ENCODE results near the gene PRR5L.

PRR5L gene

DNA sequence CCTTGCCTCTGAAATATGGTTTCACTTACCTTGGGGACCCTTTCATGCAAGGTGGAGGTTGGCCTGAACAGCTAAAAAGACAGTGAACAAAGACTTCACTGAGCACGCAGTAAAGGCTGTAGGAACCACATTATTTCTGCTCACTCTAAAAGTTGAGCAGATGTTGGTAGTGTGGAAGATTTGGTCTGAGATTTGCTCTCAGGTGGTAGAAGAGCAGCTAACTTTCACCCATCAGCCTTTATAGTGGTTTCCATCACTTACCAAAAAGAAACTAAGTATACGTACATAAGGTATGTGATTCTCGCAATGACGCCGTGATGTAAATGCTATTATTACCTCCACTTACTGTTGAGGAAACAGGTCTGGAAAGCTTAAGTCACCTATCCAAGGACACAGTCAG, 47.3 kb downstream of the PRR5L start:
- in situ Hi-C loops (cut with MboI; ENCODE audit: low pct_unique_long_range_greater_than_20kb, low sequenced_read_pairs, unreplicated experiment), result no loop called here
- TF ChIP-seq, protein P1, sequence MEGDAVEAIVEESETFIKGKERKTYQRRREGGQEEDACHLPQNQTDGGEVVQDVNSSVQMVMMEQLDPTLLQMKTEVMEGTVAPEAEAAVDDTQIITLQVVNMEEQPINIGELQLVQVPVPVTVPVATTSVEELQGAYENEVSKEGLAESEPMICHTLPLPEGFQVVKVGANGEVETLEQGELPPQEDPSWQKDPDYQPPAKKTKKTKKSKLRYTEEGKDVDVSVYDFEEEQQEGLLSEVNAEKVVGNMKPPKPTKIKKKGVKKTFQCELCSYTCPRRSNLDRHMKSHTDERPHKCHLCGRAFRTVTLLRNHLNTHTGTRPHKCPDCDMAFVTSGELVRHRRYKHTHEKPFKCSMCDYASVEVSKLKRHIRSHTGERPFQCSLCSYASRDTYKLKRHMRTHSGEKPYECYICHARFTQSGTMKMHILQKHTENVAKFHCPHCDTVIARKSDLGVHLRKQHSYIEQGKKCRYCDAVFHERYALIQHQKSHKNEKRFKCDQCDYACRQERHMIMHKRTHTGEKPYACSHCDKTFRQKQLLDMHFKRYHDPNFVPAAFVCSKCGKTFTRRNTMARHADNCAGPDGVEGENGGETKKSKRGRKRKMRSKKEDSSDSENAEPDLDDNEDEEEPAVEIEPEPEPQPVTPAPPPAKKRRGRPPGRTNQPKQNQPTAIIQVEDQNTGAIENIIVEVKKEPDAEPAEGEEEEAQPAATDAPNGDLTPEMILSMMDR (IDR thresholded peaks at IDR 0.05; ENCODE audit: extremely low read depth, insufficient read depth, missing control alignments), result no peak
- no peak for DNase-seq (ENCODE audit: low spot score)

DNA sequence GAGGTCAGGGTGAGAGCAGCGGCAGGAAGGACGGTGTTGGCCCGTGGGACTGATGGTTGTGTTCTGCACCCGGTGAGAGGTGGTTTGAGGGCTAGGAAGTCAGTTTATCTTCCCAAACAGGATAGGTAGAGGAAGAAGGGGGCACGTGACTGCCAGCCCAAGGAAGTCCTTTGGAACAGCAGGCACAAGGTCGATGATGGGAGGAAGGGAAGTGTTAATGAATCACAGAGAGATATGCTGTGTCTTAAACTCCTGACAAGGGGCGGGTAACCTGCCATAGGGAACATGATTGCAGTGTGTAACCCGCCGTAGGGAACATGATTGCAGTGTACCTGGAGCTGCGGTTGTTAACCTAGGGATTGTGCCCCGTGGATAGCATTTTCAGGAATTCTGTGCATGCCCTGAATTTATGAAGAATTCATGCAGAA, 49.0 kb downstream of the PRR5L start:
- TF ChIP-seq, protein P1 (IDR thresholded peaks at IDR 0.05; ENCODE audit: extremely low read depth, insufficient read depth, missing control alignments), result no peak

DNA sequence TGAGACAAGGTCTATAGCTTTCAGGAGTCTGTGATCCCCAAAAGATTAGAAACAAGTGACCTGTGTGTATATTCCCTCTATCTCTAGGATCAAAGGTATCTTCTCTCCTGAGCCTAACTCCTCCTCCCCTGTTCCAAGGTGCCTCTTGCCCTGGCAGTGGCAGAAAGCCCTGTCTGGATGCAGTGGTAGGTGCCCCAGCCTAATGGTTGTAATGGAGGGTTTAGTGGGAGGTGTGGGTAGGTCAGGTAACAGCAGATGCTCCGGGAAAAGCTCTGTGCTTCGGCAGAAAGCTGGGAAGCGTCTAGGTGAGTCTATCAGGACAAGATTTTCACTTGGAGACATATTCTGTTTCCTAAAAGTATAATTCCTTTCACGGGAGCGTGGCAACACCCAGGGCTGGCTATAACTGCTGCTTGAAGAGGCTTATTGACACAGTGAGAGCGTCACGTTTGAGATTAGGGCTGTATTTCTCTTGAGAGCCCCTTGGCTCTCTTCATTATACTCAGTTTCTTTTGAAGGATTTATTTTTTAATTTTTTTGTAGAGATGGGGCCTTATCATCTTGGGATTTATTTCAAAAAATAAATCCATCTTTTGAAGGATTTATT, 49.5 kb downstream of the PRR5L start:
- no peak for DNase-seq (ENCODE audit: low spot score)
- TF ChIP-seq, protein P1 (IDR thresholded peaks at IDR 0.05; ENCODE audit: extremely low read depth, insufficient read depth, missing control alignments), result no peak
- in situ Hi-C loops (cut with MboI; ENCODE audit: low pct_unique_long_range_greater_than_20kb, low sequenced_read_pairs, unreplicated experiment), result no loop called here

More for the DNA sequence above, 49.0 kb downstream of the PRR5L start:
- in situ Hi-C loops (cut with MboI; ENCODE audit: low pct_unique_long_range_greater_than_20kb, low sequenced_read_pairs, unreplicated experiment), result no loop called here
- no peak for DNase-seq (ENCODE audit: low spot score)

DNA sequence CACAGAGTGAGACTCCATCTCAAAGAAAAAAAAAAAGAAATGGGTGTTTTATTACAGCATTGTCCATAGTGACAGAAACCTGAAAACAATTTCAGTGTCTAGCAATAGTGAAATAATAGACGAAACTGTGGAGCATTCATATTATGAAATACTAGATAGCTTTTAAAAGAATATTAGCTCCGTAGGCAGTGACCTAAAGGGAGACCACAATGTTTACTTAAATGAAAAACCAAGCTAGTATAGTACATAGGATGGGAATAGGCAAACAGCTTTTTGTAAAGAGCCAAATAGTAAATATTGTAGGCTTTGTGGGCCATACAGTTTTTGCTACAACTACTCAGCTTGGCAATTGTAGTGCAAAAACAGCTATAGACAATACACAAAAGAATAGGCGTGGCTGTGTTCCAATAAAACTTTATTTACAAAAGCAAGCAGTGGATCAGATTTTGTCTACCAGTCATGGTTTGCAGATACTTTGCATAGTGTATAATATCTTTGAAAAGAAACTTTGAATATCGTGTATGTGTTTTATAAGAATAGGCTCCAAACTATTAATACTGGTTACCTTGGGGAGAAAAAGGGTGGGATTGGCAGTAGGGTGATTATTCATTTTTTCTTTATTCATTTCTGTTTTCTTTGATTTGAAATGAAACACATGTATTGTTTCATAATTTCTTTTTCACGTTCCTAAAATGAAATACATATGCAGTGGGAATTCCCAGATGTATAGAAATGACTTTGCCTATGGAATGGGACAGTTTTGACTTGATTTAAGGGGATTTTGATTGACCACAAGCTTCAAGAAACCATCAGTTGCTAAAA, 50.7 kb downstream of the PRR5L start:
- DNase-seq (ENCODE audit: low spot score), result no peak
- in situ Hi-C loops (cut with MboI; ENCODE audit: low pct_unique_long_range_greater_than_20kb, low sequenced_read_pairs, unreplicated experiment), result no loop called here

DNA sequence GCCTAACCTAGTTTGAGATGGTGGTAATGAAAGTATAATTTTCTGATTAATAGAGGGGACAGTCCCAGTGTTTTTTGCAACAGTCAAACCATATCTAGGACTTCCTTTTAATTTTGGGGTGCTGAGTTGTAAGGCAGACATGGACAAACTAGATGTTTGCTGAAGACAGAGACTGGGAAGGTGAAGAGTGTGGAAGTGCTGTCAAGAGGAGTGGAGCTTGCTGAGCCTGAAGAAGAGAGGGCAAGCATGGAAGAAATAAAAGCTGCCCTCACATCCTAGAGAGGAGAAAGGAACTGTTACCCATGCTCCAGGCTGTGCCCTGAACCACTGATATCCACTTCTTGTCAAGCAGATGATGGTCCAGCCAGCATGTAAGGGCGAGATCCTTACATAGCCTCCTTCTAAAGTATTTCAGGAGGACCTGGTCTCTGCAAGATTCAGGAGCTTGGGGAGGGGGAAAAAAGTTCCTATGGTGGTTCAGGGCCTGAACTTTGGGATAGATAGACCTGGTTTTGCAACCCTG, 51.4 kb downstream of the PRR5L start:
- in situ Hi-C loops (cut with MboI; ENCODE audit: low pct_unique_long_range_greater_than_20kb, low sequenced_read_pairs, unreplicated experiment), result no loop called here

More for the DNA sequence above, 50.7 kb downstream of the PRR5L start:
- TF ChIP-seq, protein P1 (IDR thresholded peaks at IDR 0.05; ENCODE audit: extremely low read depth, insufficient read depth, missing control alignments), result no peak

More for the DNA sequence above, 51.4 kb downstream of the PRR5L start:
- TF ChIP-seq, protein P1 (IDR thresholded peaks at IDR 0.05; ENCODE audit: extremely low read depth, insufficient read depth, missing control alignments), result no peak
- DNase-seq (ENCODE audit: low spot score), result no peak

Measured in GM13977 (cell line).